AG09319 (cell line): ENCODE data around the gene ZNF775.

Experiments used
- DNase-seq: peaks from one replicate; pipeline ENCODE4 v3.0.0-alpha.2; 2010; ENCODE audit warnings: low read depth; ENCODE audit errors: extremely low read depth
- TF ChIP-seq, protein P1 (sequence below): IDR thresholded peaks from 2 replicates; pipeline ENCODE4 v1.5.1; 2011; ENCODE audit warnings: low read depth, mild to moderate bottlenecking, inconsistent platforms, low read length, moderate library complexity

ZNF775 gene

DNA sequence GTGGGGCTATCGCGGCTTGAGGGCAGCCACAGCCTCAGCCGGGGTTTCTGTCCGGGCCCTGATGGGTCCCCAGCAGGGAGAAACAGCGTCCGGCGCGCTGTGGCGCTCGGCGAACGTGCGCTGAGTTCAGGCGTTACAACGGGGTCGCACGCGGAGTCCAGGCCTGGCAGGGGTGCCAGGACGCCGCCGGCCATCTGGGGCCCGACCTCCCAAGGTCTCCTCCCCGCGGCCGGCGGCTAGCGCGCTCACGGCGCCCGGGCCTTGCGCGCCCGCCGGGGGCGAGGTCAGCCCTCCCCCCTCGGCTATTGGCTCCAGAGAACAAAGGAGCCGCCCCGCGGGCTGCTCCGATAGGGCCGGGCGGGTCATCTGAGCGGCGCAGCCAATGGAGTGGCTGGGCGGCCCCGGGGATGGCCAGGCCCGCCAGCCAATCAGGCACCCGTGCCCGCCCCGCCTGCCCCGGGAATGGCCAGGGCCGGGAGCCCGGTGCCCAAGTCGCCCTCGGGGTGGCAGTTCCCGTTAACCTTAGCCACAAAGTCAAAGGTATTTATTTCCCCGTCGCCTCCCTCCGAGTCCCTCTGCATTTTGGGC, at the start of gene ZNF775:
Gene ZNF775 (plus strand): TSS at position 478 of the 588 bp plus-strand sequence. CDS start 9,141 bp downstream, outside the sequence.
- TF ChIP-seq, protein P1, sequence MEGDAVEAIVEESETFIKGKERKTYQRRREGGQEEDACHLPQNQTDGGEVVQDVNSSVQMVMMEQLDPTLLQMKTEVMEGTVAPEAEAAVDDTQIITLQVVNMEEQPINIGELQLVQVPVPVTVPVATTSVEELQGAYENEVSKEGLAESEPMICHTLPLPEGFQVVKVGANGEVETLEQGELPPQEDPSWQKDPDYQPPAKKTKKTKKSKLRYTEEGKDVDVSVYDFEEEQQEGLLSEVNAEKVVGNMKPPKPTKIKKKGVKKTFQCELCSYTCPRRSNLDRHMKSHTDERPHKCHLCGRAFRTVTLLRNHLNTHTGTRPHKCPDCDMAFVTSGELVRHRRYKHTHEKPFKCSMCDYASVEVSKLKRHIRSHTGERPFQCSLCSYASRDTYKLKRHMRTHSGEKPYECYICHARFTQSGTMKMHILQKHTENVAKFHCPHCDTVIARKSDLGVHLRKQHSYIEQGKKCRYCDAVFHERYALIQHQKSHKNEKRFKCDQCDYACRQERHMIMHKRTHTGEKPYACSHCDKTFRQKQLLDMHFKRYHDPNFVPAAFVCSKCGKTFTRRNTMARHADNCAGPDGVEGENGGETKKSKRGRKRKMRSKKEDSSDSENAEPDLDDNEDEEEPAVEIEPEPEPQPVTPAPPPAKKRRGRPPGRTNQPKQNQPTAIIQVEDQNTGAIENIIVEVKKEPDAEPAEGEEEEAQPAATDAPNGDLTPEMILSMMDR = no peak

DNA sequence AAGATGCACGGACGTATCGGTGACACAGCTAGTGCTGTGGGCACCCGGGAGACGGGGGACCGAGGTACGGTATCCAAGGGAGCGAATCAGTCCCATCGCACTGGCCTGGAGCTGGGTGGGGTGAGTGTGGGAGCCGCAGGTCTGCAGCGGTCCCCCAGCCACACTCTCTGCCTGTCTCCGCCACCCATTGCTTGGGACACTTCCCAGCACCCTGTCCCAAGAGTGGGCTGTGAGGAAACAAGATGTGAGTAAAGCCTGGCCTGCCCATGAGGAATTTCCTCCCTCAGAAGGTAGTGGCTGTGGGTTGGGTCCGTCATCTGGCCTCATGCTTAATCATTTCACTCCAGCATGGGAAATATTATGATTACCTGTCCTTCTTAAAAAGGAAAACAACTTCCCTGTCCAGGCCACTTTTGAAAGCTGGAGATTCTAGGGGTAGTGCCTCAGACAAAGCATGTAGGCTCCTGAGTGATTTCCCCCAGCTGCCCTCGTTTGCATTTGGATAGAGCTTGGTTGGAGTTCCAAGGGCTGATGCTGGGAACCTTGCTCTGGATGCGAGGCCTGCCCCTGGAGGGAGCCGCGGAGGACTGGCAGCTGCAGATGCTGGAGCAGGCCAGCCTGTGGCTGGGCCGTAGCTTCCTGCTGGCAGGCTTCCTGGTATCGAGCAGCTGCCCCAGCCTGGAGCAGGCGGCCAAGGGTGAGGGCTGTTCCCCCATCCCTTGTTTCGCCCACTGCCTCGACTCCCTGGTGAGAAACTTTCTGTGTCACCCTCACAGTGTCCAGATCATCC, 49.6 kb upstream of the ZNF775 start:
- no peak for DNase-seq
- TF ChIP-seq, protein P1 = no peak

More for the DNA sequence above, at the start of gene ZNF775:
- DNase-seq = peak; percentile 85

DNA sequence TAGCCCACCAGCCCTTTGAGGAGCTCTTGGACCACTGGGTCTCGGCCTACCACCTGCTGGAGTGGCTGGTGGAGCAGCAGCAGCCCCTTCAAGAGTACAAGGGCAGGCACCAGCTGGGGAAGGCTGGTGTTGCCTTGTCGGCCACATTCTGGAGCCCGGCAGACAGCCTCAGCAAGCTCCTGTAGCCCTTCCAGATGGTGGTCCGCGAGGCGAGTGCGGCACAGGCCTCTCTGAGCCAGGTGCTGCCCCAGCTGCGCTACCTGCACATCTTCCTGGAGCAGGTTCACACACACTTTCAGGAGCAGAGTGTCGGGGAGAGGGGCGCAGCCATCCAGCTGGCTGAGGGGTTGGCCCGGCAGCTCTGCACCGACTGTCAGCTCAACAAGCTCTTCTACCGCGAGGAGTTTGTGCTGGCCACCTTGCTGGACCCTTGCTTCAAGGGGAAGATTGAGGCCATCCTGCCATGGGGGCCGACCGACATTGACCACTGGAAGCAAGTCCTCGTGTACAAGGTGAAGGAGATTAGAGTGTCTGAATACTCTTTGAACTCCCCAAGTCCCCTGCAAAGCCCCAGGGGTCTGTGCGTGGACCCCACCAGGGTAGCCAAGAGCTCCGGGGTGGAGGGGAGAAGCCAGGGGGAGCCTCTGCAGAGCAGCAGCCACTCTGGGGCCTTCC, 48.8 kb upstream of the ZNF775 start:
- TF ChIP-seq, protein P1 = no peak

DNA sequence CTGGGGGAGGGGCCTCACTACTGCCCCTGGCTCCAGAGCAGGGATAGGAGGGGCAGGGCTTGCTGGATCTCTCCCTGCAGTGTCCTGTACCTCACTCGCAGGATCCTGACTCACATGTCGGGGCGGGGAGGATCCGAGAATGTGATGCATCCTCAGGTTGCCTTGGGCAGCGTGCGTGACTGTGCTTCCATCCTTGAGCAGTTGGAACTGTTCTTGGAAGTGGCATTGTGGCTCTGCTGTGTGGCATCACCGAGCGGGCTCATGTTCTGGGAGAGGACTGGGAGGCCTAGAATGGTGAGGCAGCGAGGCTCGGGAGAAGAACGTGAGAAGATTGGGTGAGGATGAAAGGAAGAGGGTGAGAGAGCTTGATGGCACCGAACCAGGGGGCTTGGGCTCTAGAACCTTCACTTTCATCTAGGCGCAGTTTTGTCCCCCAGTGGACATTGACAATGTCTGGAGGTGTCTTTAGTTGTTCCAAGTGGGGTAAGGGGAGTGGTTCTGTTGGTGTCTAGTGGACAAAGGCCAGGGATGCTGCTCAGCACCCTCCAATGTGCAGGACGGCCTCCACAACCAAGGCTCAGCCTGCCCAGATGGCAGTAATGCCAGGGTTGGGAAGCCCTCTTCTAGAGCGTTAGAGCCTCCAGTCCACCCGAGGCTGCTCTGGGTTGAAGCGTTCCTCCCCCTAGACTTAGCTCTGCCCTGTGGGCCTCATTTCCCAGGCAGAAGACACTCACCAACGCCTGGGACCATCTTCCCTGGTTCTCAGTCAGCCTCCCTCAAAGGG, 46.1 kb upstream of the ZNF775 start:
- DNase-seq = no peak
- TF ChIP-seq, protein P1 = no peak

More for the DNA sequence above, 48.8 kb upstream of the ZNF775 start:
- no peak for DNase-seq

DNA sequence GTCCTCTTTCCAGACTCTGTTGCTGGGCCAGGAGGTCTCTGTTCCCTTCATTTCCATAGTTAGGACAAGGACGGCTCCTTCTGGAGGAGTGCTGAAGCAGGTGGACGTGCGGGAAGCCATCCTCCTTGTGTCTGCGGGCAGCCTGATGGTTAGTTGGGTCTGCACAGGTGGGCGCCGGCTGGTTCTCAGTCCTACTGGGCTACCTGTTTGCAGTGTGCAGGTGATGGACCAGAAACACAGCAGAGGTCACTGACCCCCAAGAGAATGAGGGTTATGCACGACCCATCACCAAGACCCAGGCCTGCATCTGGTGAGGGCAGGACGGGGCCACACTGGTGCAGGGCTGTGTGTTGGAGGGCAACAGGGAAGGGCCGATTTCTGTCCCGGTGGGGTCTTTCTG, 45.5 kb upstream of the ZNF775 start:
- TF ChIP-seq, protein P1 = no peak
- DNase-seq = no peak

DNA sequence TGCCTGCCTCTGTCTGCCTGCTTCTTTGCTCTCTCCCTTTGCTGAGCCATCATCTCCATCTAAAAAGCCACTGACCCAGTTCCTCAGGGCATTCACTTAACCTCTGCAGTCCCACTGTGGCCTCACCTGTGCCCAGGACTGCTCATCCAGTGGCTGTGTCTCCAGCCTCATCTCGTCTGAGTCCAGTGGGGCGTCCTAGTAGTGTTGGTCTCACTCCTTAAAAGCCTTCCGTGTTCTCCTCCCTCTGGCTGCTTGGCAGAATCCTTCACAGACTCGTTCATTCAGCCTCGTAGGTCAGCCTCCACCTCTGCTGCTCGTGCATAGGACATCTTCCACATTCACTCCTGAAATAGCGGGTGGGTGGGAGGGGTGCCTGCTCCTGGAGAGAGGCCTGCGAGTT, 45.0 kb upstream of the ZNF775 start:
- DNase-seq = no peak
- TF ChIP-seq, protein P1 = no peak
